ENCODE measurements around the gene HJV.
A peak's percentile ranks its signal among the peaks of the same experiment; 100 is the strongest.

The HJV gene

GRCh38 chr1:146021050-146021445, 487 bp downstream of the HJV start:
- DNase-seq: no peak

- DNase-seq: no peak
Measured at GRCh38 chr1:146020058-146021049, 1.2 kb downstream of the HJV start.

- DNase-seq: no peak
Measured at GRCh38 chr1:146019231-146020057, 2.1 kb downstream of the HJV start.

GRCh38 chr1:146016891-146017290, 4.6 kb downstream of the HJV start:
- no peak for DNase-seq

GRCh38 chr1:146013559-146013922, 8.0 kb downstream of the HJV start:
- DNase-seq: no peak

- DNase-seq: peak; percentile 59
Measured at GRCh38 chr1:146012703-146013558, 8.6 kb downstream of the HJV start.

- no peak for DNase-seq
Measured at GRCh38 chr1:146010126-146010738, 11.3 kb downstream of the HJV start.

- DNase-seq: no peak
Measured at GRCh38 chr1:146007489-146008133, 13.9 kb downstream of the HJV start.

- DNase-seq: no peak
Measured at GRCh38 chr1:146001709-146002108, 19.8 kb downstream of the HJV start.

- DNase-seq: peak; percentile 10
Measured at GRCh38 chr1:145999321-146000024, 22.1 kb downstream of the HJV start.

GRCh38 chr1:145997718-145998023, 23.9 kb downstream of the HJV start:
- no peak for DNase-seq

- peak; percentile 9 for DNase-seq
Measured at GRCh38 chr1:145997016-145997717, 24.4 kb downstream of the HJV start.

- DNase-seq: peak; percentile 94
Measured at GRCh38 chr1:145996433-145997015, 25.0 kb downstream of the HJV start, which contains the start of gene TXNIP. TSS of gene TXNIP (minus strand) at chr1:145996579. CDS start at chr1:145996266, 313 bp downstream.

GRCh38 chr1:145995964-145996432, 25.5 kb downstream of the HJV start:
- no peak for DNase-seq

GRCh38 chr1:145995148-145995881, 26.2 kb downstream of the HJV start:
- no peak for DNase-seq

GRCh38 chr1:145994391-145995120, 27.0 kb downstream of the HJV start:
- no peak for DNase-seq

GRCh38 chr1:145993618-145994390, 27.7 kb downstream of the HJV start:
- no peak for DNase-seq
